IPS-18a (cell line): ENCODE measurements around the gene GNB2.
"Not testable (repeated sequence)": the region's sequence is repeated elsewhere in the genome, so short reads cannot be mapped to it uniquely, and the experiment has no call there.

ENCODE experiments used
- H3K27ac ChIP-seq: one replicate; pipeline ENCODE4 v1.5.1; 2013; ENCODE audit warnings: low read length
- H3K27me3 ChIP-seq: one replicate; pipeline ENCODE4 v1.6.1; 2013; ENCODE audit warnings: mild to moderate bottlenecking, low read length; ENCODE audit not compliant: control insufficient read depth, insufficient read depth
- H3K36me3 ChIP-seq: one replicate; pipeline ENCODE4 v1.6.1; 2013; ENCODE audit warnings: low read depth, low read length; ENCODE audit not compliant: control insufficient read depth
- H3K4me1 ChIP-seq: one replicate; pipeline ENCODE4 v1.6.1; 2013; ENCODE audit warnings: low read depth, low read length; ENCODE audit not compliant: control insufficient read depth
- H3K4me3 ChIP-seq: one replicate; pipeline ENCODE4 v1.5.1; 2013; ENCODE audit warnings: low read length
- H3K9ac ChIP-seq: one replicate; pipeline ENCODE4 v1.6.1; 2013; ENCODE audit warnings: mild to moderate bottlenecking, low read length, moderate library complexity
- H3K9me3 ChIP-seq: one replicate; pipeline ENCODE4 v1.6.1; 2013; ENCODE audit warnings: low read depth, low read length; ENCODE audit not compliant: control insufficient read depth

The GNB2 gene

DNA sequence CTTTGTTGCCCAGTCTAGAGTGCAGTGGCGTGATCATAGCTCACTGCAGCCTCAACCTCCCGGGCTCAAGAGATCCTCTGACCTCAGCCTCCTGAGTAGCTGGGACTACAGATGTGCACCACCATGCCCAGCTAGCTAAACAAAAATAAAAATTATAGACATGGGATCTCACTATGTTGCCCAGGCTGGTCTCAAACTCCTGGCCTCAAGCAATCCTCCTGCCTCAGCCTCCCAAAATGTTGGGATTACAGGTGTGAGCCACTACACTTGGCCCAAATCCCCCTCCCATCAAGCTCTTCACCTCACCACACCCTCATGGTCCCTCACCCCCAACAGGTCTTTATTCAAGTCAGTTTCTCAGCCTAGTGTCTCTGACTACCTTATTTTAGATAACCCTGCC is 43.5 kb downstream of the GNB2 start:
- H3K4me3 ChIP-seq, H3K36me3 ChIP-seq, H3K9me3 ChIP-seq, H3K4me1 ChIP-seq, H3K9ac ChIP-seq, H3K27ac ChIP-seq: not testable (repeated sequence)
- peaks cover 28% of the 10 kb centered on the region for H3K27me3 ChIP-seq

DNA sequence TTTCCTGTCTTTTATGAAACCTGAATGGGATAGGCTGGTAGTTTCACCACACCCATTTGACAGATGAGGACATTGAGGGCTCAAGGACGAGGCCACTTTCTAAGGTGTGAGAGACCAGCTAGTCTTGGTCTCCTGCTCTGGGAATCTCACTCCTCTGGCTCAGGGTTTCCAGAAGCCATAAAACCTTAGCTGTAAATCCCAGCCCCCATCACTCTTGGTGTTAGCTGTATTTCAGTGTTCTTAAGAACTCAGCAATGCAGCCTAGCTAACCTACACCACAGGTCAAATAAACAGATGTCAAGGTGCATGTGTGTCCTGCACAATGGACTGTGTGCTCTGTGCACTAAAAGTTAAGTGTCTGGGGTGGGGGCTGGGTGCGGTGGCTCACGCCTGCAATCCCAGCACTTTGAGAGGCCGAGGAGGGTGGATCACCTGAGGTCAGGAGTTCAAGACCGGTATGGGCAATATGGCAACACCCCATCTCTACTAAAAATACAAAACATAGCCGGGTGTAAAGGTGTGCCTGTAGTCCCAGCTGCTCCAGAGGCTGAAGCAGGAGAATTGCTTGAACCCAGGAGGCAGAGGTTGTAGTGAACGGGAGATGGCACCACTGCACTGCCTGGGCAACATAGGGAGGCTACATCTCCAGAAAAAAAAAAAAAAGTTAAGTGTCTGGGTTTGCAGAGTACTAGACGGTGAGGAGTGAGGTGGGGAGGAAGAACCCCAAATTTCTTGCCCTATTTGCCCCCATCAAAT is 46.2 kb downstream of the GNB2 start:
- no peak overlapping the region for H3K27ac ChIP-seq
- no peaks in the 10 kb centered on the region for H3K36me3 ChIP-seq
- peaks cover 37% of the 10 kb centered on the region for H3K27me3 ChIP-seq
- H3K4me3 ChIP-seq = peak overlapping the region; percentile 43
- H3K9me3 ChIP-seq = no peaks in the 10 kb centered on the region
- no peaks in the 10 kb centered on the region for H3K4me1 ChIP-seq
- H3K9ac ChIP-seq = no peak overlapping the region

DNA sequence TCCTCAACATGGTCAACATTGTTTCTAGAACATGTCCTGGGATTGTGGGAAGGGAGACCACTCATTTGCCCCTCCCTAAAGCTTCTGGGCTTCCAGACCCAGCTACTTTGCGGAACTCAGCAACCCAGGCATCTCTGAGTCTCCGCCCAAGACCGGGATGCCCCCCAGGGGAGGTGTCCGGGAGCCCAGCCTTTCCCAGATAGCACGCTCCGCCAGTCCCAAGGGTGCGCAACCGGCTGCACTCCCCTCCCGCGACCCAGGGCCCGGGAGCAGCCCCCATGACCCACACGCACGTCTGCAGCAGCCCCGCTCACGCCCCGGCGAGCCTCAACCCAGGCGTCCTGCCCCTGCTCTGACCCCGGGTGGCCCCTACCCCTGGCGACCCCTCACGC is 46.7 kb downstream of the GNB2 start, which contains the start of gene EPO:
EPO (plus strand) TSS at position 190 of the 392 bp plus-strand sequence. CDS start 513 bp downstream, outside the sequence.
- no peaks in the 10 kb centered on the region for H3K36me3 ChIP-seq
- H3K27me3 ChIP-seq = peaks cover 37% of the 10 kb centered on the region
- no peaks in the 10 kb centered on the region for H3K9me3 ChIP-seq
- H3K4me3 ChIP-seq = peak within 1 kb of the TSS; percentile 43
- H3K4me1 ChIP-seq = no peaks in the 10 kb centered on the region
- H3K9ac ChIP-seq = no peak within 1 kb of the TSS
- H3K27ac ChIP-seq = no peak within 1 kb of the TSS

DNA sequence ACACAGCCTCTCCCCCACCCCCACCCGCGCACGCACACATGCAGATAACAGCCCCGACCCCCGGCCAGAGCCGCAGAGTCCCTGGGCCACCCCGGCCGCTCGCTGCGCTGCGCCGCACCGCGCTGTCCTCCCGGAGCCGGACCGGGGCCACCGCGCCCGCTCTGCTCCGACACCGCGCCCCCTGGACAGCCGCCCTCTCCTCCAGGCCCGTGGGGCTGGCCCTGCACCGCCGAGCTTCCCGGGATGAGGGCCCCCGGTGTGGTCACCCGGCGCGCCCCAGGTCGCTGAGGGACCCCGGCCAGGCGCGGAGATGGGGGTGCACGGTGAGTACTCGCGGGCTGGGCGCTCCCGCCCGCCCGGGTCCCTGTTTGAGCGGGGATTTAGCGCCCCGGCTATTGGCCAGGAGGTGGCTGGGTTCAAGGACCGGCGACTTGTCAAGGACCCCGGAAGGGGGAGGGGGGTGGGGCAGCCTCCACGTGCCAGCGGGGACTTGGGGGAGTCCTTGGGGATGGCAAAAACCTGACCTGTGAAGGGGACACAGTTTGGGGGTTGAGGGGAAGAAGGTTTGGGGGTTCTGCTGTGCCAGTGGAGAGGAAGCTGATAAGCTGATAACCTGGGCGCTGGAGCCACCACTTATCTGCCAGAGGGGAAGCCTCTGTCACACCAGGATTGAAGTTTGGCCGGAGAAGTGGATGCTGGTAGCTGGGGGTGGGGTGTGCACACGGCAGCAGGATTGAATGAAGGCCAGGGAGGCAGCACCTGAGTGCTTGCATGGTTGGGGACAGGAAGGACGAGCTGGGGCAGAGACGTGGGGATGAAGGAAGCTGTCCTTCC is 47.3 kb downstream of the GNB2 start:
- no peak overlapping the region for H3K27ac ChIP-seq
- no peak overlapping the region for H3K9ac ChIP-seq
- peaks cover 37% of the 10 kb centered on the region for H3K27me3 ChIP-seq
- H3K36me3 ChIP-seq = no peaks in the 10 kb centered on the region
- peak overlapping the region; percentile 43 for H3K4me3 ChIP-seq
- H3K9me3 ChIP-seq = no peaks in the 10 kb centered on the region
- no peaks in the 10 kb centered on the region for H3K4me1 ChIP-seq

GRCh38 chr7:100721505-100721812 is 47.9 kb downstream of the GNB2 start:
- Histone ChIP-seq H3K9me3 (no peaks in the 10 kb centered on the region), H3K9ac (no peak overlapping the region), H3K27ac (no peak overlapping the region), H3K27me3 (peaks cover 37% of the 10 kb centered on the region), H3K36me3 (no peaks in the 10 kb centered on the region), H3K4me1 (no peaks in the 10 kb centered on the region), H3K4me3 (no peak overlapping the region)

DNA sequence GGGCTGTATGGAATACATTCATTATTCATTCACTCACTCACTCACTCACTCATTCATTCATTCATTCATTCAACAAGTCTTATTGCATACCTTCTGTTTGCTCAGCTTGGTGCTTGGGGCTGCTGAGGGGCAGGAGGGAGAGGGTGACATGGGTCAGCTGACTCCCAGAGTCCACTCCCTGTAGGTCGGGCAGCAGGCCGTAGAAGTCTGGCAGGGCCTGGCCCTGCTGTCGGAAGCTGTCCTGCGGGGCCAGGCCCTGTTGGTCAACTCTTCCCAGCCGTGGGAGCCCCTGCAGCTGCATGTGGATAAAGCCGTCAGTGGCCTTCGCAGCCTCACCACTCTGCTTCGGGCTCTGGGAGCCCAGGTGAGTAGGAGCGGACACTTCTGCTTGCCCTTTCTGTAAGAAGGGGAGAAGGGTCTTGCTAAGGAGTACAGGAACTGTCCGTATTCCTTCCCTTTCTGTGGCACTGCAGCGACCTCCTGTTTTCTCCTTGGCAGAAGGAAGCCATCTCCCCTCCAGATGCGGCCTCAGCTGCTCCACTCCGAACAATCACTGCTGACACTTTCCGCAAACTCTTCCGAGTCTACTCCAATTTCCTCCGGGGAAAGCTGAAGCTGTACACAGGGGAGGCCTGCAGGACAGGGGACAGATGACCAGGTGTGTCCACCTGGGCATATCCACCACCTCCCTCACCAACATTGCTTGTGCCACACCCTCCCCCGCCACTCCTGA is 49.1 kb downstream of the GNB2 start:
- Histone ChIP-seq H3K4me3 (no peak overlapping the region), H3K27ac (no peak overlapping the region), H3K36me3 (no peaks in the 10 kb centered on the region), H3K27me3 (peaks cover 37% of the 10 kb centered on the region), H3K9ac (no peak overlapping the region), H3K4me1 (no peaks in the 10 kb centered on the region), H3K9me3 (no peaks in the 10 kb centered on the region)

GRCh38 chr7:100723732-100724275 is 50.3 kb downstream of the GNB2 start:
- Histone ChIP-seq H3K4me3 (no peak overlapping the region), H3K4me1 (no peaks in the 10 kb centered on the region), H3K9me3 (no peaks in the 10 kb centered on the region), H3K27ac (no peak overlapping the region), H3K36me3 (no peaks in the 10 kb centered on the region), H3K9ac (no peak overlapping the region), H3K27me3 (peaks cover 37% of the 10 kb centered on the region)

- H3K36me3 ChIP-seq, H3K27ac ChIP-seq, H3K4me1 ChIP-seq, H3K4me3 ChIP-seq, H3K9ac ChIP-seq, H3K9me3 ChIP-seq: not testable (repeated sequence)
- peaks cover 37% of the 10 kb centered on the region for H3K27me3 ChIP-seq
Measured at GRCh38 chr7:100724364-100724763, 50.8 kb downstream of the GNB2 start.

- no peak overlapping the region for H3K4me3 ChIP-seq
- no peaks in the 10 kb centered on the region for H3K4me1 ChIP-seq
- no peak overlapping the region for H3K27ac ChIP-seq
- H3K9me3 ChIP-seq = no peaks in the 10 kb centered on the region
- H3K9ac ChIP-seq = no peak overlapping the region
- peaks cover 8% of the 10 kb centered on the region for H3K27me3 ChIP-seq
- H3K36me3 ChIP-seq = no peaks in the 10 kb centered on the region
Measured at GRCh38 chr7:100726996-100727761, 53.6 kb downstream of the GNB2 start.

GRCh38 chr7:100728196-100728595 is 54.7 kb downstream of the GNB2 start:
- Histone ChIP-seq H3K9ac (no peak overlapping the region), H3K36me3 (no peaks in the 10 kb centered on the region), H3K27ac (no peak overlapping the region), H3K27me3 (peaks cover 1% of the 10 kb centered on the region), H3K9me3 (no peaks in the 10 kb centered on the region), H3K4me3 (no peak overlapping the region), H3K4me1 (no peaks in the 10 kb centered on the region)
